ENCODE measurements around the gene EDA2R.

- no peak for TF ChIP-seq REST (IDR thresholded peaks at IDR 0.05; ENCODE audit: insufficient read depth in 1 of 2, low read depth in 2 of 2, low read length in 2 of 2)
- no peak for TF ChIP-seq POLR2AphosphoS5 (IDR thresholded peaks at IDR 0.05; ENCODE audit: low read depth, low read length)
- no peak for TF ChIP-seq SIN3A (IDR thresholded peaks at IDR 0.05; ENCODE audit: borderline replicate concordance, insufficient read depth, low read length)
Measured at GRCh38 chrX:66675541-66675940, 36.7 kb upstream of the EDA2R start.
